Prostate gland (tissue), 2 donors: ENCODE results near the gene NUCKS1.

Experiments used
- POLR2AphosphoS5 ChIP-seq: sonication (generic); formaldehyde crosslinking; IDR thresholded peaks from one replicate; pipeline ENCODE4 v1.6.1; 2017; ENCODE audit warnings: antibody characterized with exemption
- TF ChIP-seq, protein P1 (sequence below), 4 experiments: fragments of 200-600 bp in 2 of 4; fragments of 450-650 bp in 2 of 4; sonication (generic) in 2 of 4; IDR thresholded peaks; 1 replicate in 3 of 4; 2 replicates in 1 of 4; pipeline ENCODE4 v1.5.1; 2016 to 2019; ENCODE audit warnings: antibody characterized with exemption in 4 of 4, mild to moderate bottlenecking in 2 of 4, moderate library complexity in 2 of 4

DNA sequence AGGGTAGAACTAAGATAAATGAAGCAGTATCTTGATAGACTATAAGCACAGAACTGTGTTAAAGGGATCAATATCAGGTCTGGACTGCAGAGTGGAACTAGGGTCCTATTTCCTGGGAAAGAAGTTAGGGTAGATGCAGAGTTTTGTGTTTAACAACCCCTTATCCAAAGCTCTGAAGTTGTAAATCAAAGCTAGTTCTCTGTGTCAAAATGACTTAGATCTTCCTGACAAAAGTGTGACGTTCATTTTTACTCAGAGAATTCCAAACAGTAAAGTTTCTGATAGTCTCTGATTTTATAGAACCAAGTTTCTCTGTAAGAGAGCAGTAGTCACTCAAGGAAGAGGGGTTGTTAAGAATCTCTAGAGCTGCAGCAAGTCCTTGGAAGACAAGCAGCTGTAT is 8.3 kb downstream of the NUCKS1 start:
- TF ChIP-seq, protein P1, sequence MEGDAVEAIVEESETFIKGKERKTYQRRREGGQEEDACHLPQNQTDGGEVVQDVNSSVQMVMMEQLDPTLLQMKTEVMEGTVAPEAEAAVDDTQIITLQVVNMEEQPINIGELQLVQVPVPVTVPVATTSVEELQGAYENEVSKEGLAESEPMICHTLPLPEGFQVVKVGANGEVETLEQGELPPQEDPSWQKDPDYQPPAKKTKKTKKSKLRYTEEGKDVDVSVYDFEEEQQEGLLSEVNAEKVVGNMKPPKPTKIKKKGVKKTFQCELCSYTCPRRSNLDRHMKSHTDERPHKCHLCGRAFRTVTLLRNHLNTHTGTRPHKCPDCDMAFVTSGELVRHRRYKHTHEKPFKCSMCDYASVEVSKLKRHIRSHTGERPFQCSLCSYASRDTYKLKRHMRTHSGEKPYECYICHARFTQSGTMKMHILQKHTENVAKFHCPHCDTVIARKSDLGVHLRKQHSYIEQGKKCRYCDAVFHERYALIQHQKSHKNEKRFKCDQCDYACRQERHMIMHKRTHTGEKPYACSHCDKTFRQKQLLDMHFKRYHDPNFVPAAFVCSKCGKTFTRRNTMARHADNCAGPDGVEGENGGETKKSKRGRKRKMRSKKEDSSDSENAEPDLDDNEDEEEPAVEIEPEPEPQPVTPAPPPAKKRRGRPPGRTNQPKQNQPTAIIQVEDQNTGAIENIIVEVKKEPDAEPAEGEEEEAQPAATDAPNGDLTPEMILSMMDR (IDR thresholded peaks at IDR 0.05), result no peak
- no peak for TF ChIP-seq POLR2AphosphoS5
